HG03442 (cell line): ENCODE measurements around the gene TIPARP.

ENCODE experiments used
- ATAC-seq: cut with Tn5 transposase; IDR thresholded peaks from one replicate; pipeline ENCODE4 v1.9.1; 2021; ENCODE audit warnings: mild to moderate bottlenecking, moderate library complexity; ENCODE audit not compliant: unreplicated experiment

TIPARP gene

DNA sequence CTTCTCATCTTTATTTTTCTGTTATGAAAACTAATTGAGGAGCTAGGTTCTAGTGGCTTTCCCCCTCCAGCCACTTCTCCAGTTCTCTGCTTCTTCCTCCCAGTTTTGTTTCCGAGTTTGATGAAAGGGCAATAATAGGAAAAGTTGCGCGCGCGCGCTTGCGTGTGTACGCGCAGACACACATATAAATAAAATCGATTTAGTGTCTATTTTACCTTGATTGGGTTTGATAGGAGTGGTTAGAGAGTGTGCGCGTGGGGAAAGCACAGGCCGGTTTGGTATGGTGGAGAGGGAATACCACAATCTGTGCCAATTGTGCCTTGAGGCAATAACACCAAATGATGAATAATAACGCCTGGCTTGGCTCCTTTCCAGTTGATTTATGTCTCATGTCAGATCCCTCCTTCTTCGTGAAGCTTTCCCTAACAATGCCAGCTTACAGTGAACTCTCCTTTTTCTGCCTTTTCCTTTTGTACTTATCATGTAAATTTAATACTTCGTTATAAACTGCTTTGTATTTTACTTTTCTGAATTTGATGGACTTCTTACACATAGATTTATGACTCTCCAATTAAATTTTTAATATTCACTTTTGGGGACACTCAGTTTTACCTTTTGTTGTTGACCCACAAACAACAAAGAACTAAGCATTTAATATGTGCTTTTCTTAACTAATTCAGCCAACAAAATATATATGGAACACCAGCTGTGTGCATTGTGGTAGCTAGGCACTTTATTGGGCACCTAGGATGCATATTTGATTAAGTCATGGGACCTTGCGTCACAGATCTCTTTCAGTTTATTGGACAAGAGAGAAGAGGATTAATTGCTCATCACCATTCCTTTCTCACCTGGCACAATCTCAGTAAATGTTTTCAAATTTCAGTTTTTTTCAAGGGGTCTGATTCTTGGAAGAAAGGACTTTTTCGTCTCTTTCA is 1.7 kb downstream of the TIPARP start:
- ATAC-seq, result no peak

DNA sequence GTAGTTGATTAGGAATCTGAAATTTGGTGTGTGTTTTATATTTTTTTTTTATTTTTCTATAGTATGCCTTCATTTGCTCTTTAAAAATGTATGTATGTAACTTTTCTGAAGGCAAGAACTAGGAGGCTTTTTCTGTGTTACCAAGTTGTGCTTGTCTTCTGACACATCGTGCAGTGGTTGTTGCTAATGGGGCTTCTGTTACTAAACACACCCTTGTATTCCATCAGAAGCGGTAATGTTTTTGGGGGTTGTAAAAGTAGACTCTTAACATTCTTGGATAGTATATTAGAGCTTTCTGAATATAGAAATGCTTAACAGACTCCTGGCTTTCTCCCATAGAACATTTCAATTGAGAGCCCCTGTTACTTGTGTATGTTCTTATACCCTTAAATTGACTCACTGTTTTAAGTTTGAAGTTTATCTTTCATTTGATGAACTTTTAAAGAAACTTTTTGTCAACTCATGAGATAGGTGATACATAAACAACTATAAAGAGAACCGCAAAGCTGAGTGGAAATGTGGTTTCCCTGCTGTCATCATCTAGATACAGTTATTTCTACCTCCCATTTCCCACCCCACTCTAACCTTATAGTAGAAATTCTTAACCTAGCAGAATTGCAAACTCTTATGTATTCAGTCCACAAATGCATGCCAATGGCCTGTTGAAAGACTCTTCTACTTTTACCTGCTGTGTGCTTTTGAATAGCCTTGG is 2.5 kb downstream of the TIPARP start:
- no peak for ATAC-seq

DNA sequence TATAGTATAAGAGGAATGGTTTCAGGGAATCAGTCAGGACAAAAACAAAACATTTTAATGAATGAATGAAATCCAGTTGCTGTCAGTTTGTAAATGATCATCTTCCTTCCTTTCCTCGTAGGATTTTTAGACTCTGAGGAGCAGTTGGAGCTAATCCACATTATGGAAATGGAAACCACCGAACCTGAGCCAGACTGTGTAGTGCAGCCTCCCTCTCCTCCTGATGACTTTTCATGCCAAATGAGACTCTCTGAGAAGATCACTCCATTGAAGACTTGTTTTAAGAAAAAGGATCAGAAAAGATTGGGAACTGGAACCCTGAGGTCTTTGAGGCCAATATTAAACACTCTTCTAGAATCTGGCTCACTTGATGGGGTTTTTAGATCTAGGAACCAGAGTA is 3.1 kb downstream of the TIPARP start:
- no peak for ATAC-seq

DNA sequence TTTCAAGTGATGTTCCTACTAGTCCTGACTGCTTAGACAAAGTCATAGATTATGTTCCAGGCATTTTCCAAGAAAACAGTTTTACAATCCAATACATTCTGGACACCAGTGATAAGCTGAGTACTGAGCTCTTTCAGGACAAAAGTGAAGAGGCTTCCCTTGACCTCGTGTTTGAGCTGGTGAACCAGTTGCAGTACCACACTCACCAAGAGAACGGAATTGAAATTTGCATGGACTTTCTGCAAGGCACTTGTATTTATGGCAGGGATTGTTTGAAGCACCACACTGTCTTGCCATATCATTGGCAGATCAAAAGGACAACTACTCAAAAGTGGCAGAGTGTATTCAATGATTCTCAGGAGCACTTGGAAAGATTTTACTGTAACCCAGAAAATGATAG is 3.8 kb downstream of the TIPARP start:
- no peak for ATAC-seq

DNA sequence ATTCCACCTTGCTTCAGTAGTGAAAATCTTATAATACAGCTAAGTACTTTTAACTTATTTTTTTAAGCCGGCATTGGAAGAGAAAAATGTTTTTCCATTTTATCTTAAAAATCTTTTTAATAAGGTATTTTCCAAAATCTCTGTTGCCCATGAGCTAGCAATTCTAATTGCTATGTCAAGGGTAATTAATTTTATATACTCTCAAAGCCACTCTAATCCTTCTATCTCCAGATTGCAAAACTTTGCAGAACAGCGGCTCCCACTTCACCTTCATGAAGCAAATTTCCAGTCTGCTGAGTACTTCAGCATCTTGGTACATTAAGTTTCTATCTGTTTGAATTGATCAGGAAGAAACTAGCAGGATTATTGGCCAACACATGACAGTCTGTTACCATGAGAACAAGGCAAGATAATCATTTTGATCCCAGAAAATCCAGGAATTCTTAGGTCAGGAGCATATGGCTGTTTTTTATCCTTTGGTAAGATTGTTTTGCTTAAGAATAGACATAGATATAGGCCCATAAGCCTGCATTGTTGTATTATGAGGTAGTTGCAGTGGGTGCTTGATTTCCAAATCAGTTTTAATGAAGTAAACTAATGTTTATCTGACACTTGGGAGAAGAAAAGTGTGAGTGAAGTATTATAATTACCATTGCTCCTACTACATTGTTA is 6.0 kb downstream of the TIPARP start:
- no peak for ATAC-seq

DNA sequence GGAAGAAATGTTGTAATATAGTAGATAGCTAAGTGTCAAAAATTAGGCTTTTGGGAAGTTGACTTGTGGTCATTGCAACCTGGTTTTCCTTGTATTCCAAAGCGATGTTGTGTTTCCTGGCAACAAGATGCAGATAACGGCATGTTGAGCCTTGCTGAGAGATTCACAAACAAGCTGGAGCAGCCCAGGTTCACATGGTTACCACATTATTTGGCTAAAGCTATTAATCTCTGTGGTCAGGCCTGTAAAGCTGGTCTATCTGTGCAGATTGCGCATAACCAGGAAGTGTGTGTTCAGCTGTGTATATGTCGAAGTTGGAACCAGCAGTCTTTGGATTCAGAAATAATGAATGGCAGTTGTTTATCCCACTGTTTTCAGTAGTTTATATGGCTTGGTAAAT is 6.6 kb downstream of the TIPARP start:
- peak; percentile 76 for ATAC-seq

DNA sequence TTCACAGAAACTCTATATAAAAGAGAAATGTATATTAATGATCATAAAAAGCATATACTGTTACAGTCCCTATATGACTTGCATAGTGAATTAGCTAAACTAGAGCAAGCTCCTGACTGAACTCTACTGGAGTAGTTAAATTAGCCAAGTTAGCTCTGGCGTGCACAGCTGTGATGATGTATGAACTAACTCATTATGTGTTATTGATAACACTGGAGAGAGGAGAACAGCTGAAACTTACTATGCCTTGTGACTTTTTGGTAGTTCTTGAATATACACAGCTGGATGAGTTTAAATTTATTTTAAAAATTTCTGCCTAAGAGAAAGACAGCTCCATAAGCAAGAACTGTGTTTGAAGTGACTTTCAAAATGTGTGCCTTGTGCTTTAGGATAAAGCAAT is 8.1 kb downstream of the TIPARP start:
- ATAC-seq, result no peak

DNA sequence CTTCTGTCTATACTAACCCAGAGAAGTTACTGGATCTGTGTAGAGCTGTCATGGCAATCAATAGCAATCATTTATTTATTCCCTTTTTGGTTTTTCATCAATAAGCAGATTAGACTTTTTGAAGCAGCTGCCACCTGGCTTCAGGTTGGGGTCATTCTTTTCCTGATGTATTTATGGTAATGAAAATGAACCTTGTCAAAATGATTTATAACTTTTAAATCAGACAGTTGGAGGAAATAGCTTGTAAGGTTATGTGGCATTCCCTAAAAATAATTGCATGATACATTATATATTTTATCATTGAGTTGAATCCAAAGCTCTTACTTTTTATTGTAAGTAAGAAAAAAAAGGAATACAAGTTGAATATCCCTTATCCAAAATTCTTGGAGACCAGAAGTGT is 8.6 kb downstream of the TIPARP start:
- ATAC-seq, result no peak

DNA sequence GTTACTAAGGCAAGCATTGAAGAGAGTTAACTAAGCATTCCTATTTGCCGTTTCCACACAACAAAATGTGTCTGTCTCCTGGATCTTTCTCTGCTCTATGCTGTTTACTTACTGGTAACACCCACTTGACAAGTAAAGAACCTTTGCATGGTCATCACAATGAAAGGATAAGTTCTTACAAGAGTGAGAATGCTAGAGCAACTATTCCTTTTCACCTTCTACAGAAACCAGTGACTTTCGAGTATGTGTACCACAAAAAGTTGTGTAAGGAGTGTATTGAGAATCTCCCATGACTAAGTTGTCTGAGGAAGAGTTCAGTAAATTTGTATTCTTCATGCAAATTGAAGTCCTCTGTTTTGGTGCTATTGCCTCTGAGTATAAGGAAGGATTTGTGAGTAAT is 10.8 kb downstream of the TIPARP start:
- ATAC-seq, result peak; percentile 29

DNA sequence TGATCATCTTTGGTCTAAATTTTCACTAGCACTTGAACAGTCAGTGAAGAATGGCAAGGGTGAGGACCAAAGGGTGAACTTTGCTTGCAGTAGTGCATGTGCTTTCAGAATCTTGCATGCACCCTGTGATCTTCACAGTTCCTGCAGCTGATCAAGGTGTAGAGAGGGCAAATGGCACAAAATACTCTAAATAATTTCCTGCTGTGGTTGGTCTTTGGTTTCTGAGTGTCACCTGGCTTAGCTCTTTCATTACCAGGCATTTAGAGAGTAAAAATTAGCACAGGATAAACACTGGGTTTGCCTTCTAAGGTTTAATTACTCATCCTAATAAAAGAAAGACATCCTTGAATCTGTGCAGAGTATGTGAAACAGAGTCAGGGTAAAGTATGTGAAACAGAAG is 11.4 kb downstream of the TIPARP start:
- peak; percentile 23 for ATAC-seq

DNA sequence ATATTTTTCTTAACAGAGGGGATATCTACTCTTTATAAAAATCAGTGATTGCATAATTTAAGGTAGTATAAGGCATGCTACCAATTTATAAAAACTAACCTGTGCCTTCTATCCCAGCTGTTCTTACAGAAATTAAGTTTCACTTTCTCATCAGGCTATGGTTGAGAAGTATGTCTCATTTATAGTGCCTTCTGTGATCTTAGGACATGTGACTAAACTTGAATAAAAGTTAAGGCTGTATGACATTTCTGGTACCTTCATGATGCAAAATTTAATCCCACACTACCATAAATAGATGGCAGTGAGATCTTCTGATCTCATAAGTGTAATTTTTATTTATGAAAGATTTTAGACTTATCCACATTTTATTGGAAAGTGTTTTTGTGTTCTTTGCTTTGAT is 12.6 kb downstream of the TIPARP start:
- ATAC-seq, result no peak

DNA sequence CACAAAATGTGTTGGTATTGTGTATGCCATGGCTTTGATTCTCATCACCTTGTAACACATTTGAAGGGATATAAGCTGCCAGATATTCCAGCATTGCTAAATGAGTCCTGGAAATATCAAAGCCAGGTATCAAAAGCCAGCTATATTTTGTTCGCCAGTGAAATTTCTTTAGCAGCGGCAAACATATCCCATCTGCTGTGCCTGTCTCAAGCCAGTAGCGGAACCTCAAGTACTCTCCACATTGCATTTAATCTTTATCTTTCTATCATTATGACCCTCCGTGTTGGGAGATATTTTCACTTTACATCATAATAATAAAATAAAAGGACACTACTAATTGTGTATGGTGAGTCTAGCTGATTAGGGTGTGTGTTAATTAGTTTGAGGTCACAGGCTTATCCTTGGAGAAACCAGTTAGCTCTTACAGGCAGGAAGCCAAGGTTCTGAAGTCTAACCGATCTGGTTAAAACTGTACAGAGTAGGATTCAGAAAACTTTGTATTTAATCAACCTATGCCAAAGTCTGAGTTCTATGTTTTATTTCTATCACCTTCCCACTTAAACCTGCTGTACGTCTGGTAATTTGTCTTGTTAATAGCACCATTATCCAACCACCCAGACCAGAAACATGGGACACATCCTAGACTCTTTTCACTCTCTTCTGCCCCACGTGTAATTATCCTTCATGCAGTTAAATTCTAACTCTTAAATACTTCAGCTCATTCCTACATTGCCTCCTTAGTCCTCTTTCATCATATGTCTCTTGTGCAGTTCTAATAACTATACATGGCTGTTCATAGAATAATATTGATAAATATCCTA is 14.5 kb downstream of the TIPARP start:
- no peak for ATAC-seq

DNA sequence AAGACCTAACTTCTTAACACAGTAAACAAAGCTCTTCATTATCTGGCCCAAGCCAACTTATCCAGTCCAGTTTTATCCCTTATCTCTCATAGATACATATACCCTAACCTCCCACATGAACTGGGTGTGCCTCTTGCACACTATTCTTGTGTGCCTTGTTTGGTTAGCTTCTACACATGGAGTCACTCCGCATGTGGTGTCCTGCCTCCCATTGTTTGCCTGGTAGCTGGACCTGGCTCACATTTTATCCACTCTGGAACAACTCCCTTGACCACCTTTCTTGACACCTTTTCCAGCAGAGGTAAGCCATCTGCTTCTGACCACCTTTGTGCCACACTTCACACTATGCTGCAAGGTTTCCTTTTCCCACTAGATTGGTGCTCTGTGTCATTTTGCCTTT is 15.2 kb downstream of the TIPARP start:
- no peak for ATAC-seq

DNA sequence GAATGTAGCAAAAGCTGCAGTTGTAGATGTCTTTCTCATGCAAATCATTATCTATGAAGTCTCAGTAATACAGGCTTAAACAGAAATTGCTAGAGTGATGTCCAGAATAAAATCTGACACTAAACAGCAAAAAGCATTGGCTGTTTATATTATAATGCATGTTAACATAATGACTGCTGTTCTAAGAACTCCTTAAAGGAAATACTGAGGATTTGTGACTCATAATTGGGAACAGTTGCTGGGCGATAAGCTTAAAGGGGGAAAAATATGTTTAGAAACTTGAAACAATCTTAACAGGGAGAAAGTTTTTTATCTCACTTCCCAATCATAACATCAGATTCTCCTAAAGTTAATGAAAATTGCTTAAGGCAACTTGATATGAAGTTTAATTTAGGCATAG is 17.5 kb downstream of the TIPARP start:
- ATAC-seq, result no peak

DNA sequence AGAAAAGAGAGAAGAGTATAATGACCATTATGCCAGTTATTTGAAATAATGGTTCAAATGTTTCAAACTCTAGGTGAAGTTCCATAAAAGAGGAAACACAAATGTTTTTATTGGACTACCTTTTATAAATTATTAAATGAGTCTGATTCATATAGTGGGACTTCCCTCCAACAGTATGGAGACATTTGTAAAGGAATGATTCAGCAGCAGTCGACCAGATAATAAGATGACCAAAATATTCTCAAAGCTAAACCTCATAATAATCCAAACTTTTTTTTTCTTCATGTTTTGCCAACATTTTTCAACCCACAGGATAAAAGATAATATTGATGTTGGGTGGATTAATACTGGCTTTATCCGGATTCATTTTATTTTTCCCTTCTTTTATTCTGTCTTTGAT is 18.8 kb downstream of the TIPARP start:
- ATAC-seq, result no peak

DNA sequence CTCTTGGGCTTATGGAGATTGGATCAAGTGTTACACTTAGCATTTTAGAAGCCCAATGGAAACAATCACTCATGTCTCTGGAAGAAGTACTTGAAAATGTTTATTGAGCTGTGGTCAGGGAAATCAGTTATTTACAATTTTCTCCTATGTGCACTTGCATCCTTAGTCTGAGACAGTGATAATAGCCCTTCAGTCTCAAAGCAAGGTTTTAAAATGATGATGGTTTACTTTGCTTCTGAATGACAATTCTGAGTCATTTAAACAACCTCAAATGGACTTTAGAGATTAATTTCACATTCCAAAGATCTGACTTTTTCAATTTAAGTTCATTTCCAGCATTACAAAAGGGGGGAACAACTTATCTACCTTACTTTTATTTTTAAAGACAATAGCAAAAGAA is 20.1 kb downstream of the TIPARP start:
- ATAC-seq, result no peak

DNA sequence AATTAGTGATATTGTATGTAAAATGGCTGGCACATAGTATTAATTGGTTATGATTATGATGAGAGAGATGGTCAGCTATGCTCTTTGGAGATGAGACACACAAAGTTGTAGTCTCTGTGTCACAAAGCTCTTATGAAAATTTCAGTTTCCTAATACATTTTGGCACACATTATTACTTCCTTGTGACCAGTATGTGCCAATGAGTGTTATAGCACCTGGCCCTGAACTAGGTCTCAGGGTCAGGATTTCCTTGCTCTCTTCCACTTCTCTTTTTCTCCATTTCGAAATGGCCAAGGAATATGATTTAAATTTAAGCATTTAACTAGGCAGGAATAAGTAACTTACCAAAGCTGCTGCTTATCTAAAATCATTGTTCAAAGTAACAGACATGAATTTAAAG is 28.0 kb downstream of the TIPARP start:
- no peak for ATAC-seq

DNA sequence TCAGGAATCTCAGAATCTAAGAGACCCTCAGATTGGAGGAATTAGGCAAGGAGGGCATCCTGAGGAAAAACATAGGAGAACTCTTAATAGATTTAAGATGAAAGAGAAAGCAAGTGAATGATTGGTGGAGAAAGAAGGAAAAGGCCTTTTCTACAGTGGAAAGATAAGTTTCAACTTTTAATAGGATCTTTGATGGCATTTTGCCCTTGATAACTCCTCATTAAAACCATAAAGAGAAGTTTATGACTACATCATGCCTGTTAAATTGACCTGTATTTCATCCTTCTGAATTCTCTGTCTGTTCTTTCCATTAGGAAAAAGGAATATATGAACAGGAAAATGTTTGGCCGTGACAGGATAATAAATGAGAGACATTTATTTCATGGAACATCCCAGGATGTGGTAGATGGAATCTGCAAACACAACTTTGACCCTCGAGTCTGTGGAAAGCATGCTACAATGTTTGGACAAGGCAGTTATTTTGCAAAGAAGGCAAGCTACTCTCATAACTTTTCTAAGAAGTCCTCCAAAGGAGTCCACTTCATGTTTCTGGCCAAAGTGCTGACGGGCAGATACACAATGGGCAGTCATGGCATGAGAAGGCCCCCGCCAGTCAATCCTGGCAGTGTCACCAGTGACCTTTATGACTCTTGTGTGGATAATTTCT is 30.1 kb downstream of the TIPARP start:
- ATAC-seq, result no peak

DNA sequence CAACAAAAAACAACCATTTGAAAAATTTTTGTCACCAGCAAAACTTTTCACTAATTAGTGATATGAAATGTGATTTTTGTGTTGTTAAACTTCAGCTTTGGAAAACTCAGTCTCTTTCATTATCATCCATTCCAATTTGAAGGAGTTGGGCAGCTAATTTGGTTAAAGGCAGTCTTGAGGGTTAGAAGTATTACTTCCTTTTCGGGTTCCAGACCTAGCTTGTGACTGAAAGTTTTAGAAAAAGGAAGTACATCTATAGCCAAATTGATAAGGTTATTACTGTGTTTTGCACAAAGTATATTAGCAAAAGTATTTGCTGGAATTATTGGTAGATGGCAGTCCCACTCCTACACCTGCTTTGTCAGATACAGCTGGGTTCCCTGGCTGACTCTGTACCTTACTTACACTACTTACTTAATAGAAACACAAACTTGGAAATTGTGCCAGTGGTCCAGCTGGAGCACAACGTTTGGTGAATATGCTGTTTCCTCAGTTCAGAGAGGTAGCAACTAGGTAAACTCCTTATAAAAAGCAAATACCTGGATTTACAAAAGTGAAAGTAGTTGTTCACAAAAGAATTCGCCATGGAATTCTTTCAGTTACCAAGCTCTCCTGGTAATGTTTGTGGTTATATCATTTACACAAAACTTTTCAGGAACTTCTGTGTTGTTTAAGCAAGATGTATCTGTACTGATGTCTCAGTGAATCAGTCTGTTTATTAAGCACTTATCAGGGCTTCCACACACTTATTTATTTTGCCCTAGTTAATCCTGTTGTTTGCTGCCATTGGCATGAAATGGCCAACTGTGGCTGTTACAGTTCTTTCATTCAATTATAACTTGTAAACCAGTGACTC is 31.6 kb downstream of the TIPARP start:
- ATAC-seq, result peak; percentile 74
